Body of pancreas (tissue), 4 donors: ENCODE data around the gene CPSF2. TPM values are rescaled to one million over a fixed set of nuclear protein-coding genes. Genes with fewer than 3 reads are reported as not detected.

Experiments
- ATAC-seq: fragments of 150-250 bp; one replicate; pipeline ENCODE4 v1.9.1; 2016
- DNase-seq, 4 donors: peaks; one replicate each; pipeline ENCODE4 v3.0.0-alpha.2; 2019
- H3K27ac ChIP-seq, 4 donors: fragments of 200-600 bp; sonication (generic); 1 replicate in 3 of 4; 2 replicates in 1 of 4; pipeline versions ENCODE4 v1.5.1 to v1.6.1; 2016 to 2019; ENCODE audit warnings: mild to moderate bottlenecking in 1 of 4, mixed read lengths in 1 of 4, moderate library complexity in 1 of 4
- H3K27me3 ChIP-seq, 2 donors: fragments of 200-600 bp; sonication (generic); one replicate each; pipeline ENCODE4 v1.6.0; 2016; ENCODE audit warnings: mild to moderate bottlenecking in 1 of 2
- H3K36me3 ChIP-seq, 2 donors: fragments of 200-600 bp; sonication (generic); replicated peaks in 1 of 2; 2 replicates each; pipeline ENCODE4 v1.5.1; 2016; ENCODE audit warnings: low read depth in 2 of 2; ENCODE audit not compliant: insufficient read depth in 1 of 2
- H3K4me1 ChIP-seq: fragments of 200-600 bp; sonication (generic); one replicate; pipeline ENCODE4 v1.6.0; 2016
- H3K4me3 ChIP-seq, 2 donors: fragments of 200-600 bp; sonication (generic); 1 replicate in 1 of 2; 2 replicates in 1 of 2; pipeline ENCODE4 v1.5.1; 2016 to 2019
- H3K9me3 ChIP-seq, 3 donors: fragments of 200-600 bp; sonication (generic); 1 replicate in 2 of 3; 2 replicates in 1 of 3; pipeline ENCODE4 v1.5.1; 2016
- POLR2A ChIP-seq, 3 donors: fragments of 450-650 bp; IDR thresholded peaks; one replicate each; pipeline ENCODE4 v1.6.1; 2016; ENCODE audit warnings: antibody characterized with exemption in 3 of 3, mild to moderate bottlenecking in 2 of 3
- WGBS, 2 donors: methylation state at CpG; one replicate each; pipeline ENCODE4 v1.1.5; 2017; 5-methylcytosine and 5-hydroxymethylcytosine counted together
- intact Hi-C: fragments of 100-400 bp; cut with DNase I; formaldehyde crosslinking; loops from one replicate; pipeline ENCODE4 v1.15.1; 2023
- total RNA-seq, 2 donors: library from RNA; depleted of rRNA; stranded (reverse); fragments of >200 nt; gene quantifications; one replicate each; pipeline ENCODE4 v1.1.0, GENCODE V29; 2016
- TF ChIP-seq, protein P1 (sequence below), 7 experiments: fragments of 450-650 bp in 4 of 7; fragments of 200-600 bp in 3 of 7; sonication (generic) in 3 of 7; IDR thresholded peaks; one replicate each; pipeline ENCODE4 v1.5.1; 2016 to 2019; ENCODE audit warnings: antibody characterized with exemption in 7 of 7

CPSF2 gene
- total RNA-seq, 2 donors from 2014 or later, result 7.8 to 19.1 TPM

DNA sequence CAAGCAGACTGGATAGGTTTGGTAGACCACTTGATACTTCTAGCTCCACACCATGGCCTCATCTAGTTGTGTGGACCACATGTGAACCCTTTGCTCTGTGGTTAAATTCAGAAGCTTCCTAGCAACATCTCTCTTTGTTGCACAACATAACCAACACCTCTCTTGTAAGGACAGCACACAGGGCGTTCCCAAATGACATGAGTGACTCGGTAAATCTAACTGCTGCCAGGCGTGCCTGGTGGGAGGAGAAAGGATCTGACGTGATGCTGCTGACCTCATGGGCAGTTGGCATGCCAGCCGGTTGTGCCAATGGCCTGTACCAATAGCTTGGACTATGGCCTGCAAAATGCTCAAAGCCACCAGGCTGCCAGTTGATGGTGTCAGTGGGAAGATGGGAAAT is 93.8 kb downstream of the CPSF2 start:
- Histone ChIP-seq H3K9me3 (no peaks in the 10 kb centered on the region), H3K36me3 (no peaks in the 10 kb centered on the region), H3K27ac (no peak overlapping the region), H3K27me3 (no peaks in the 10 kb centered on the region), H3K4me3 (no peak overlapping the region), H3K4me1 (no peaks in the 10 kb centered on the region)
- intact Hi-C loops, result no loop called here
- TF ChIP-seq, protein P1, sequence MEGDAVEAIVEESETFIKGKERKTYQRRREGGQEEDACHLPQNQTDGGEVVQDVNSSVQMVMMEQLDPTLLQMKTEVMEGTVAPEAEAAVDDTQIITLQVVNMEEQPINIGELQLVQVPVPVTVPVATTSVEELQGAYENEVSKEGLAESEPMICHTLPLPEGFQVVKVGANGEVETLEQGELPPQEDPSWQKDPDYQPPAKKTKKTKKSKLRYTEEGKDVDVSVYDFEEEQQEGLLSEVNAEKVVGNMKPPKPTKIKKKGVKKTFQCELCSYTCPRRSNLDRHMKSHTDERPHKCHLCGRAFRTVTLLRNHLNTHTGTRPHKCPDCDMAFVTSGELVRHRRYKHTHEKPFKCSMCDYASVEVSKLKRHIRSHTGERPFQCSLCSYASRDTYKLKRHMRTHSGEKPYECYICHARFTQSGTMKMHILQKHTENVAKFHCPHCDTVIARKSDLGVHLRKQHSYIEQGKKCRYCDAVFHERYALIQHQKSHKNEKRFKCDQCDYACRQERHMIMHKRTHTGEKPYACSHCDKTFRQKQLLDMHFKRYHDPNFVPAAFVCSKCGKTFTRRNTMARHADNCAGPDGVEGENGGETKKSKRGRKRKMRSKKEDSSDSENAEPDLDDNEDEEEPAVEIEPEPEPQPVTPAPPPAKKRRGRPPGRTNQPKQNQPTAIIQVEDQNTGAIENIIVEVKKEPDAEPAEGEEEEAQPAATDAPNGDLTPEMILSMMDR (IDR thresholded peaks at IDR 0.05), result no peak
- no peak for TF ChIP-seq POLR2A (IDR thresholded peaks at IDR 0.05)
- WGBS, 2 donors, result 62 to 73% methylated on average over 5 of the region's 5 CpGs
- ATAC-seq, result no peak
- DNase-seq, result no peak

DNA sequence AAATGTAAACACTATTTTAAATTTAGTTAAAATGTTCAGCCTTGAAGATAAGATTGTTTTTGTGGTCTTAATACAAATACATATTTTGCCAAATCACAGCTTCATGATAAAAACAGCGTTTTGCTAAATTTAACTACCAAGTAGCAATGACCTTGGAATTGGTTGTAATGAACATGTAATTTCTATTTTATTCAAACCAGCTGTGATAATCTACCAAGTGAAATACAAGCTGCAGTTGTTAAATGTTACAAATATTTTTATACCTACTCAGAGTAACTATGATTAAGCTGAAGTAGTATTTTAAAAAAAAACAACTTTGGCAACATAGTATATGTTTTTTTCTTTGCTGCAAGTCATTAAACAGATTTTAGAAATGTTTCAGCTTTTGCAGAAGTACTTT is 96.2 kb downstream of the CPSF2 start:
- 11 to 18% methylated on average over 1 of the region's 1 CpG for WGBS, 2 donors
- H3K4me3 ChIP-seq, result no peak overlapping the region
- no peaks in the 10 kb centered on the region for H3K4me1 ChIP-seq
- TF ChIP-seq POLR2A (IDR thresholded peaks at IDR 0.05), result no peak
- H3K9me3 ChIP-seq, result no peaks in the 10 kb centered on the region
- intact Hi-C loops, result no loop called here
- DNase-seq (no peak), ATAC-seq (no peak)
- no peak overlapping the region for H3K27ac ChIP-seq
- no peaks in the 10 kb centered on the region for H3K27me3 ChIP-seq
- H3K36me3 ChIP-seq, result no peaks in the 10 kb centered on the region

Other genes starting within 250 kb of the CPSF2 start
- 100 to 1,000 TPM in 1 of 2 donors, 10 to 100 TPM in 1; 52.1 to 129 TPM for gene FBLN5, start 174.3 kb upstream of the CPSF2 start, total RNA-seq
- gene TRIP11, start 81.9 kb upstream of the CPSF2 start, total RNA-seq, result 10 to 100 TPM; 25.2 to 33.6 TPM
- 10 to 100 TPM in 1 of 2 donors, 1 to 10 TPM in 1; 5.9 to 16.1 TPM for gene ATXN3, start 15.4 kb upstream of the CPSF2 start, total RNA-seq
- gene NDUFB1, start 263 bp upstream of the CPSF2 start, total RNA-seq, result 100 to 1,000 TPM in 1 of 2 donors, 10 to 100 TPM in 1; 36.6 to 186 TPM
- under 1 TPM in 1 of 2 donors, not detected in 1; 0.26 TPM for gene SLC24A4, start 201.2 kb downstream of the CPSF2 start, total RNA-seq